Measurements from ENCODE around the gene KRI1.

KRI1 gene

GRCh38 chr19:10523135-10523636, 42.6 kb downstream of the KRI1 start:
- Histone ChIP-seq H3K4me1 (ENCODE audit: insufficient read depth, low read length, severe bottlenecking) (no peaks in the 10 kb centered on the region), H3K27ac (ENCODE audit: low read depth, low read length, poor library complexity, severe bottlenecking) (no peak overlapping the region)

GRCh38 chr19:10521461-10522171, 44.2 kb downstream of the KRI1 start:
- Histone ChIP-seq H4K20me1 (ENCODE audit: insufficient read depth, low read length) (no peaks in the 10 kb centered on the region), H3K9ac (ENCODE audit: low read length) (no peak overlapping the region), H3F3A (ENCODE audit: insufficient read depth, low read length) (no peaks in the 10 kb centered on the region), H3K4me1 (ENCODE audit: insufficient read depth, low read length, severe bottlenecking) (no peaks in the 10 kb centered on the region), H3K36me3 (ENCODE audit: insufficient read depth, low read length) (no peaks in the 10 kb centered on the region), H3K79me2 (ENCODE audit: insufficient read depth, low read length) (no peaks in the 10 kb centered on the region), H3K9me3 (ENCODE audit: low read length) (no peaks in the 10 kb centered on the region), H3K27ac (ENCODE audit: low read depth, low read length, poor library complexity, severe bottlenecking) (no peak overlapping the region), H3K27me3 (ENCODE audit: insufficient read depth, low read length) (peaks cover 8% of the 10 kb centered on the region; the same call in 1 of the 2 replicates), H2AFZ (ENCODE audit: low read length) (no peak overlapping the region), H3K9me2 (ENCODE audit: low read depth, low read length) (no peaks in the 10 kb centered on the region), H3K4me3 (ENCODE audit: low read depth, low read length, poor library complexity, severe bottlenecking) (no peak overlapping the region), H3K4me2 (ENCODE audit: low read length) (no peak overlapping the region)
- no peak for TF ChIP-seq EZH2 (IDR thresholded peaks at IDR 0.05; ENCODE audit: borderline replicate concordance, low read length)
- TF ChIP-seq CTCF (IDR thresholded peaks at IDR 0.05; ENCODE audit: low read length) = no peak

More at GRCh38 chr19:10523135-10523636, 42.6 kb downstream of the KRI1 start:
- H3K9me3 ChIP-seq (ENCODE audit: low read length) = no peaks in the 10 kb centered on the region
- peaks cover 8% of the 10 kb centered on the region; the same call in 1 of the 2 replicates for H3K27me3 ChIP-seq (ENCODE audit: insufficient read depth, low read length)
- H3K79me2 ChIP-seq (ENCODE audit: insufficient read depth, low read length) = no peaks in the 10 kb centered on the region
- no peaks in the 10 kb centered on the region for H3F3A ChIP-seq (ENCODE audit: insufficient read depth, low read length)
- H2AFZ ChIP-seq (ENCODE audit: low read length) = no peak overlapping the region
- no peaks in the 10 kb centered on the region for H3K9me2 ChIP-seq (ENCODE audit: low read depth, low read length)
- H3K4me2 ChIP-seq (ENCODE audit: low read length) = no peak overlapping the region
- no peak for TF ChIP-seq CTCF (IDR thresholded peaks at IDR 0.05; ENCODE audit: low read length)
- TF ChIP-seq EZH2 (IDR thresholded peaks at IDR 0.05; ENCODE audit: borderline replicate concordance, low read length) = no peak
- H3K4me3 ChIP-seq (ENCODE audit: low read depth, low read length, poor library complexity, severe bottlenecking) = no peak overlapping the region
- no peak overlapping the region for H3K9ac ChIP-seq (ENCODE audit: low read length)
- no peaks in the 10 kb centered on the region for H4K20me1 ChIP-seq (ENCODE audit: insufficient read depth, low read length)
- H3K36me3 ChIP-seq (ENCODE audit: insufficient read depth, low read length) = no peaks in the 10 kb centered on the region

GRCh38 chr19:10520652-10521318, 45.0 kb downstream of the KRI1 start:
- H3K27ac ChIP-seq (ENCODE audit: low read depth, low read length, poor library complexity, severe bottlenecking) = no peak overlapping the region
- no peak overlapping the region for H3K4me3 ChIP-seq (ENCODE audit: low read depth, low read length, poor library complexity, severe bottlenecking)
- H3K4me1 ChIP-seq (ENCODE audit: insufficient read depth, low read length, severe bottlenecking) = no peaks in the 10 kb centered on the region
- no peaks in the 10 kb centered on the region for H3K79me2 ChIP-seq (ENCODE audit: insufficient read depth, low read length)
- no peak for TF ChIP-seq CTCF (IDR thresholded peaks at IDR 0.05; ENCODE audit: low read length)
- TF ChIP-seq EZH2 (IDR thresholded peaks at IDR 0.05; ENCODE audit: borderline replicate concordance, low read length) = no peak
- no peaks in the 10 kb centered on the region for H3K9me3 ChIP-seq (ENCODE audit: low read length)
- H2AFZ ChIP-seq (ENCODE audit: low read length) = no peak overlapping the region
- H3K9me2 ChIP-seq (ENCODE audit: low read depth, low read length) = no peaks in the 10 kb centered on the region
- H4K20me1 ChIP-seq (ENCODE audit: insufficient read depth, low read length) = no peaks in the 10 kb centered on the region
- no peaks in the 10 kb centered on the region for H3K36me3 ChIP-seq (ENCODE audit: insufficient read depth, low read length)
- H3K27me3 ChIP-seq (ENCODE audit: insufficient read depth, low read length) = peaks cover 12% of the 10 kb centered on the region; the same call in 1 of the 2 replicates
- H3K9ac ChIP-seq (ENCODE audit: low read length) = no peak overlapping the region
- H3F3A ChIP-seq (ENCODE audit: insufficient read depth, low read length) = no peaks in the 10 kb centered on the region
- no peak overlapping the region for H3K4me2 ChIP-seq (ENCODE audit: low read length)
